Stimulated activated CD8-positive, alpha-beta memory T cell treated with anti-CD3 and anti-CD28 coated beads, Interleukin-15, amount 100 ng/mL, for 1 hour (primary cell): Measurements from ENCODE around the gene GGT6.

Source experiments
- DNase-seq: peaks from one replicate; pipeline ENCODE4 v3.0.0-alpha.2; 2020; ENCODE audit warnings: low read depth

Gene GGT6

DNA sequence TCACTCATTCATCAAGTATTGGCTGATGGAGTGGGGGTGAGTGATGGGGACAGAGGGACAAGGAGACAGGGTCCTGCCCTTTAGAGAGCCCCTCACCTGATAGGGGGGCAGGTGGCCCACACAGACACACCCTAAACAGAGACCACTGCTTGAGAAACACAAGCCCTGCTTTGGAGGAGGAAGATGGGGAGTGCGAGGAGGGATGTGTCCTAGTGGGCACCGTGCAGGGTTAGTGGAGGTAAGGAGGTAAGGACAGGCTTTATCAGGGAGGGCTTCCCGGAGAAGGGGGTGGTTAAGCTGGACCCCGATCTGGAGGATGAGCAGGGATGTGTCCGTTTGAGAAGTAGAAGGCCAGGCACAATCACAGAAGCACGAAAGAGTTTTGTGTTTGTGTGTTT lies 15.8 kb upstream of the GGT6 start:
- no peak for DNase-seq

GRCh38 chr17:4574448-4575045 lies 14.2 kb upstream of the GGT6 start:
- no peak for DNase-seq

DNA sequence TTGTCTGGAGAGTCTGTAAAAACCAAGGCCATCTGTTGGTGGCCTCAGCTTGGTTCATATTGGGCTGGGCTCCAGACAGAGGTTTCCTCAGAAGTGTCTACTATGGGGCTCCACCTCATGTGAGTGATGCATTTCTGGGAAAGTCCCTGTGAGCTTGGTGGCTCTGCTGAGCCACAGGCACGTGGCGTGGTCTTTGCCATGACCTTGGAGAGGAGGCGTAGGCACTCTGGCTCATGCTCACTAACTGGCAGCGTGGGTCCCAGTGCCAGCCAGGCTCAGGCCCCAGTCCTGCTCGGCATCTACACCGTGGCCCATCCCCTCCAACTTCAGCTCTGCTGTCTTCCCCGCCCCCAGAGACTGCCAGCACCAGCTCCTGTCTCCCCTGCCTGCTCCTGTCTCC lies 13.3 kb upstream of the GGT6 start:
- DNase-seq = no peak

DNA sequence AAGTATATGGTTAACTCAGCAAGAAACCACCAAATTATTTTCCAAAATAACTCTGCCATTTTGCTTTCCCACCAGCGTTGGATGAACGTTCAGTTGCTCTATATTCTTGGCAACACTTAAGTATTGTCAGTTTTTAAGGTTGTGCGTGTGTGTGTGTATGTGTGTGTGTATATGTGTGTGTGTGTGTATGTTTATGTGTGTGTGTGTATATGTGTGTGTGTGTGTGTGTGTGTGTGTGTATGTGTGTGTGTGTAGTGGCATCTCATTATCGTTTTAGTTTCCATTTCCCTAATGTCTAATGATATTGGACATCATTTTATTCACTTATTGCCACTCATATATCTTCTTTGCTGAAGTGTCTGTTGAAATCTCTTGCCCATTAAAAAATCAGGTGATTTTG lies 12.7 kb upstream of the GGT6 start:
- DNase-seq = no peak

GRCh38 chr17:4572131-4572530 lies 11.8 kb upstream of the GGT6 start:
- no peak for DNase-seq

DNA sequence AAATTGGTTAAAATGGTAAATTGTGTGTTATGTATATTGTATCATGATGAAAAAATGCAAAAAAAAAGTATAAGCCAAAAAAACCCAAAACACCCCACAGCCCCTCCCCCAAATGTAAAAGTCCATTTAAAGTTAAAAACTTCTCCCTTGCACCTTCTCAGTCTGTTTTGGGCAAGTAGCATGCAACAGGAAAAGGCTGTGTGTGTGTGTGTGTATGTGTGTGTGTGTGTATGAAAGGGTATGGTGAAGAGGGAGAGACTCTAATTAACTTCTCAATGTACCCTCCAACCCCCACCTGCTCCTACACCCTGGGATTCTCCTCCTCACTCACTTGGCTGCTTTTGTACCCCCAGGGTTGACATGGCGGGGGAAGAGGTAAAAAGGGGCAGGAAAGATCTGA lies 9.2 kb upstream of the GGT6 start:
- DNase-seq = no peak

DNA sequence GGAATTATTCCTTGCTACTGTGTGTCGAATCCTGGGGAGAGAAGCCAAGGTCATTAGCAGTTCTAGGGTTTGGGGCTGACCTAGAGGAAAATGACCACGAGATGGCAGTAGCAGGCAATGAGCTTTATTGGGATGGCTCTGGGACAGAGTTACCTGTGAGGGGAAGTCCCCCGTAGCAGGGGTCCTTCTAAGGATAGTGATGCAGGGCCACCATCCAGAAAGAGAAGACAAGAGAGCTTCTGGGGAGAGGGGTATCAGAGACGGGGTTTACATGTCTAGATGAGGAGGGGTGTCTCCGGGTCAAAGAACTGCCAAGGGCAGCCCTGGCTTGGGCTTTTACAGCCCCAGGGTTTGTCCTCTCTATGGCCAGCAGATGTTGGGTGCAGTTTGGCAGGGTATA lies 6.4 kb upstream of the GGT6 start:
- DNase-seq = no peak

GRCh38 chr17:4565209-4566141 lies 5.1 kb upstream of the GGT6 start:
- DNase-seq = no peak

GRCh38 chr17:4562015-4562969 lies 1.9 kb upstream of the GGT6 start:
- DNase-seq = no peak

DNA sequence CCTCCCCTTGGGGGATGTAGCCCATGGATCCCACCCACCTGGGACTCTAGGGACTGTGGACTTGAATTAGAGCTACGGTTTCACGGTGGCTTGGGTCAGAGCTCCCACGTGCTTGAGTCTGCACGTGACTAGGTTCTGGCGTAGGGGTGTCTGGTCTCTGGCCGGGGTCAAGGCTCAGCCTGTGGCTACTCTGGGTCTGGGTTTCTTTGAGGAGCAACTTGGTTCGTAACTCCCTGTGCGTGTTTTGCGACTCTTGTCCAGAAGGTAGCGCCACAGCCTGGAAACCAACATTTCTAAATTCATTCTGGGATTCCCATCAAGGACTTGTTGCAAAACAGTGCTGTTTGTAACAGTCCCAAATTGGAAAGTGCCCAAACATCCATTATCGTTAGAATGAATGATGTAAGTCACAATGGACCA lies 470 bp upstream of the GGT6 start:
- DNase-seq = no peak

GRCh38 chr17:4559966-4560365 lies 411 bp downstream of the GGT6 start:
- no peak for DNase-seq

- DNase-seq = no peak
Observed at GRCh38 chr17:4559139-4559791, 1.1 kb downstream of the GGT6 start.

DNA sequence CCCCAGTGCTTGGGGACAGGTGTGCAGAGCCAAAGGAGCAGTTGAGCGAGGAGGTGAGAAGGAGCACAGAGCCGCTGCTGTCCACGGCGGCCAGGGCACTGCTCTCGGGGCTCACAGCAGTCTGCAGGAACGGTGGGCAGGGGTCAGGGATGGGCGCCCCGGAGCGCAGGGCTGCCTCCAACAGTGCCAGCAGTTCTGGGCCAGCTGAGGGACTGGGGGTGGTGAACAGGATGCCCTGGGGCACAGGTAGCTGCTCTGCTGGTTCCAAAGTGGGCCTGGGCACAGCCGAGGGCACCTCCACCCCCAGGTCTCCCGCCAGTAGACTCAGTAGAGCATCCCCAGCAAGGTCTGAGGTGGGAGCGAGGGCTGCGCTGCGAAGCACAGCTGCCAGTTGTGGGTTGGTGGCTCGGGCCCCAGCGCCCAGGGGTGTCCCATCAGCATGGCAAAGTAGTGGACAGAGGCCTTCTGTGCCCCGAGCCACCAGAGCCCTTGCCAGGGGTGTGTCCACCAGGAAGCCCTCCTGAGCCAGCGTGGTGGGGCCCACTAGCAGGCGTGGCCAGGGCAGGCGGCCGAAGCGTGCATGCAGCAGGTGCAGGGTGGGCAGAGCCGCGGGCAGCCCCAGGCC lies 1.9 kb downstream of the GGT6 start:
- no peak for DNase-seq

DNA sequence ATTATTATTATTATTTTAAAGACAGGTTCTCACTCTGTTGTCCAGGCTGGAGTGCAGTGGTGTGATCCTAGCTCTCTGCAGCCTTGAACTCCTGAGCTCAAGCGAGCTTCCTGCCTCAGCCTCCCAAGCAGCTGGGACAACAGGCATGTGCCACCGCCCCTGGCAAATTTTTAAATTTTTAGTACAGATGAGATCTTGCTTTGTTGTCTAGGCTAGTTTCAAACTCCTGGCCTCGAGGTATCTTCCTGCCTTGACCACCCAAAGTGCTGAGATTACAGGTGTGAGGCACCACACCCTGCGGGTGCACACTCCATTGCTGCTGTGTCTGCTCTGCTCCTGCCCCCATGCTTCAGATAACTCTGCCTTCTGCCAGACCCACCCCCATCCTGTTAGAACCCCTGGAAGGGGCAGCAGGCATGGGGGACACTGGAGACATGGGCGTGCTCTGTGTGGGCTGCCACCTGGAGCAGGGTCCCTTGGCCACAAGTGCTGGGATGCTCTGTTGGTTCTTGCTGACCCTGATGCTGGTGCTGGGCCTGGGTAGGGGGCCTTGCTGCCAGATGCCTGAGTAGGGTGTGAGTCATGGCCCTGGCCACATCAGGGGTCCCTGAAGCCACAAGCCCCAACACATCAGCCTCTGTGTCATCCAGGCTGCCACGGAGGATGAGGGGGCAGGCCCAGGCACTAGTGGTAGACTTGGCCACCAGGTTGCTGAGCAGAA lies 2.6 kb downstream of the GGT6 start:
- no peak for DNase-seq

- DNase-seq = no peak
Observed at GRCh38 chr17:4556996-4557395, 3.4 kb downstream of the GGT6 start.

GRCh38 chr17:4555873-4556759 lies 4.3 kb downstream of the GGT6 start:
- DNase-seq = no peak

GRCh38 chr17:4554997-4555799 lies 5.2 kb downstream of the GGT6 start, which contains the start of gene MYBBP1A:
Gene MYBBP1A (minus strand): TSS chr17:4555384. CDS start chr17:4555324, 60 bp downstream.
- peak; percentile 93 for DNase-seq

GRCh38 chr17:4554441-4554996 lies 5.9 kb downstream of the GGT6 start:
- DNase-seq = no peak
